Measurements from ENCODE around the gene LRIG1. TPM values are rescaled to one million over a fixed set of nuclear protein-coding genes. Genes with fewer than 3 reads are reported as not detected.

The LRIG1 gene
- total RNA-seq, 1 donor from 2014 or later = 30.7 TPM

- intact Hi-C loops (cut with DNase I) = loop anchor here (10.0 kb wide), 1 partner anchor 56 kb away; no protein-coding TSS in a partner anchor
- Histone ChIP-seq H3K9me3 (no peaks in the 10 kb centered on the region), H3K4me1 (peaks cover 71% of the 10 kb centered on the region), H3K27me3 (no peaks in the 10 kb centered on the region), H3K27ac (peak overlapping the region; percentile 72), H3K36me3 (no peaks in the 10 kb centered on the region), H3K4me3 (peak overlapping the region in 1 of 2 donors; percentile 1)
- TF ChIP-seq POLR2A (IDR thresholded peaks at IDR 0.05) (no peak), CTCF (IDR thresholded peaks at IDR 0.05) (no peak), POLR2AphosphoS5 (IDR thresholded peaks at IDR 0.05; ENCODE audit: insufficient read depth in 1 of 2, low read depth in 1 of 2) (peak in 1 of 2 donors; percentile 91)
- DNase-seq (ENCODE audit: extremely low spot score in 2 of 2) = peak in 1 of 2 donors; percentile 95
Measured at GRCh38 chr3:66428733-66429132, 72.1 kb downstream of the LRIG1 start.

- Histone ChIP-seq H3K9me3 (no peaks in the 10 kb centered on the region), H3K4me1 (peaks cover 64% of the 10 kb centered on the region), H3K27me3 (no peaks in the 10 kb centered on the region), H3K27ac (peak overlapping the region; percentile 72), H3K36me3 (no peaks in the 10 kb centered on the region), H3K4me3 (no peak overlapping the region)
- TF ChIP-seq POLR2AphosphoS5 (IDR thresholded peaks at IDR 0.05; ENCODE audit: insufficient read depth in 1 of 2, low read depth in 1 of 2) (no peak), POLR2A (IDR thresholded peaks at IDR 0.05) (no peak), CTCF (IDR thresholded peaks at IDR 0.05) (no peak)
- DNase-seq (ENCODE audit: extremely low spot score in 2 of 2) = no peak
- intact Hi-C loops (cut with DNase I) = loop anchor here (10.0 kb wide), 1 partner anchor 57 kb away; no protein-coding TSS in a partner anchor
Measured at GRCh38 chr3:66427951-66428474, 72.8 kb downstream of the LRIG1 start.

GRCh38 chr3:66427352-66427751 is 73.5 kb downstream of the LRIG1 start:
- no peak for TF ChIP-seq POLR2AphosphoS5 (IDR thresholded peaks at IDR 0.05; ENCODE audit: insufficient read depth in 1 of 2, low read depth in 1 of 2)
- no peak for TF ChIP-seq CTCF (IDR thresholded peaks at IDR 0.05)
- no peak for TF ChIP-seq POLR2A (IDR thresholded peaks at IDR 0.05)
- H3K27me3 ChIP-seq = no peaks in the 10 kb centered on the region
- peaks cover 59% of the 10 kb centered on the region for H3K4me1 ChIP-seq
- no peak for DNase-seq (ENCODE audit: extremely low spot score in 2 of 2)
- no peaks in the 10 kb centered on the region for H3K36me3 ChIP-seq
- H3K4me3 ChIP-seq = no peak overlapping the region
- intact Hi-C loops (cut with DNase I) = loop anchor here (10.0 kb wide), 1 partner anchor 57 kb away; no protein-coding TSS in a partner anchor
- no peaks in the 10 kb centered on the region for H3K9me3 ChIP-seq
- H3K27ac ChIP-seq = peak overlapping the region; percentile 72

GRCh38 chr3:66426135-66426534 is 74.7 kb downstream of the LRIG1 start:
- H3K4me3 ChIP-seq = no peak overlapping the region
- no peak for DNase-seq (ENCODE audit: extremely low spot score in 2 of 2)
- TF ChIP-seq POLR2A (IDR thresholded peaks at IDR 0.05) (no peak), CTCF (IDR thresholded peaks at IDR 0.05) (no peak), POLR2AphosphoS5 (IDR thresholded peaks at IDR 0.05; ENCODE audit: insufficient read depth in 1 of 2, low read depth in 1 of 2) (no peak)
- H3K27me3 ChIP-seq = no peaks in the 10 kb centered on the region
- intact Hi-C loops (cut with DNase I) = loop anchor here (10.0 kb wide), 1 partner anchor 59 kb away; no protein-coding TSS in a partner anchor
- H3K36me3 ChIP-seq = no peaks in the 10 kb centered on the region
- peak overlapping the region; percentile 79 for H3K27ac ChIP-seq
- peaks cover 59% of the 10 kb centered on the region for H3K4me1 ChIP-seq
- no peaks in the 10 kb centered on the region for H3K9me3 ChIP-seq

GRCh38 chr3:66425576-66426114 is 75.2 kb downstream of the LRIG1 start:
- Histone ChIP-seq H3K36me3 (no peaks in the 10 kb centered on the region), H3K4me1 (peaks cover 55% of the 10 kb centered on the region), H3K9me3 (no peaks in the 10 kb centered on the region), H3K27me3 (no peaks in the 10 kb centered on the region), H3K27ac (peak overlapping the region; percentile 79), H3K4me3 (no peak overlapping the region)
- no peak for DNase-seq (ENCODE audit: extremely low spot score in 2 of 2)
- TF ChIP-seq POLR2A (IDR thresholded peaks at IDR 0.05) = no peak
- no peak for TF ChIP-seq CTCF (IDR thresholded peaks at IDR 0.05)
- no peak for TF ChIP-seq POLR2AphosphoS5 (IDR thresholded peaks at IDR 0.05; ENCODE audit: insufficient read depth in 1 of 2, low read depth in 1 of 2)
- intact Hi-C loops (cut with DNase I) = loop anchor here (10.0 kb wide), 1 partner anchor 59 kb away; no protein-coding TSS in a partner anchor
